VCaP (cell line): ENCODE data around the gene SFRP2.

Experiments
- H3K27ac ChIP-seq: fragments of 450-650 bp; 2 replicates; pipeline ENCODE4 v1.5.1; 2017
- TF ChIP-seq, protein P1 (sequence below): fragments of 450-650 bp; conservative IDR thresholded peaks from 2 replicates; pipeline ENCODE4 v1.5.1; 2017; ENCODE audit warnings: mild to moderate bottlenecking, moderate library complexity

Gene SFRP2

DNA sequence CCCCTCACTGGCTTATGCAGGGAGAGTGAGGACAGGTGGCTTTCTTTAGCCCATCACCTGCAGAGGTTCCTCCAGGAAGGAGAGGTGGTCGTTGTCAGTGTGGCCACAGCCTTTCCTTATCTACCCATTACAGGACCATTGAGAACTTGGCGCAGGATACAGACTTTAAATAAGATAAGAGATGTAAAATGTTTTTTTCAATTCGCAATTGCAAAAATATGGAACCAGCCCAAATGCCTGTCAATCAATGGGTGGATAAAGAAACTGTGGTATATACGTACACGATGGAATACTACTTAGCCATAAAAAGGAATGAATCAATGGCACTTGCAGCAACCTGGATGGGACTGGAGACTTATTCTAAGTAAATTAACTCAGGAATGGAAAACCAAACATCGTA lies 22.1 kb downstream of the SFRP2 start:
- no peak overlapping the region for H3K27ac ChIP-seq
- TF ChIP-seq, protein P1, sequence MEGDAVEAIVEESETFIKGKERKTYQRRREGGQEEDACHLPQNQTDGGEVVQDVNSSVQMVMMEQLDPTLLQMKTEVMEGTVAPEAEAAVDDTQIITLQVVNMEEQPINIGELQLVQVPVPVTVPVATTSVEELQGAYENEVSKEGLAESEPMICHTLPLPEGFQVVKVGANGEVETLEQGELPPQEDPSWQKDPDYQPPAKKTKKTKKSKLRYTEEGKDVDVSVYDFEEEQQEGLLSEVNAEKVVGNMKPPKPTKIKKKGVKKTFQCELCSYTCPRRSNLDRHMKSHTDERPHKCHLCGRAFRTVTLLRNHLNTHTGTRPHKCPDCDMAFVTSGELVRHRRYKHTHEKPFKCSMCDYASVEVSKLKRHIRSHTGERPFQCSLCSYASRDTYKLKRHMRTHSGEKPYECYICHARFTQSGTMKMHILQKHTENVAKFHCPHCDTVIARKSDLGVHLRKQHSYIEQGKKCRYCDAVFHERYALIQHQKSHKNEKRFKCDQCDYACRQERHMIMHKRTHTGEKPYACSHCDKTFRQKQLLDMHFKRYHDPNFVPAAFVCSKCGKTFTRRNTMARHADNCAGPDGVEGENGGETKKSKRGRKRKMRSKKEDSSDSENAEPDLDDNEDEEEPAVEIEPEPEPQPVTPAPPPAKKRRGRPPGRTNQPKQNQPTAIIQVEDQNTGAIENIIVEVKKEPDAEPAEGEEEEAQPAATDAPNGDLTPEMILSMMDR, result no peak

DNA sequence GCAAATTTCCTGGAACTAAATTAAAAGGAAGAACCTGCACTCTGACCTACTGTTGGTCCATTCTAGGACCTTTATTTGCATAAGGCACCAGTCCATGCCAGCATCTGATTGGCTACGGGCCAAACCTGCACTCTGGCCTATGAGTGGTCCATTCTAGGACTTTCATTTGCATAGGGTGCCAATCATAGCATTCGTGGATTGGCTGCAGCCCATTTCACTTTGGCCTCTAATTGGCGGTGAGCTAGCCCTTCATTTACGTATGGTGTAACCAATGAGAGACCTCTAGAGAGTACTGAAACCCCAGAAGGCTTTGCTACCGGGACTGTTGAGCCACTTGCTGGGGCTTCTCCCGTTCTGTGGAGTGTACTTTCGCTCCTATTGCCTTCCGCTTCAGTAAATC lies 23.0 kb downstream of the SFRP2 start:
- TF ChIP-seq, protein P1, result no peak
- no peak overlapping the region for H3K27ac ChIP-seq

DNA sequence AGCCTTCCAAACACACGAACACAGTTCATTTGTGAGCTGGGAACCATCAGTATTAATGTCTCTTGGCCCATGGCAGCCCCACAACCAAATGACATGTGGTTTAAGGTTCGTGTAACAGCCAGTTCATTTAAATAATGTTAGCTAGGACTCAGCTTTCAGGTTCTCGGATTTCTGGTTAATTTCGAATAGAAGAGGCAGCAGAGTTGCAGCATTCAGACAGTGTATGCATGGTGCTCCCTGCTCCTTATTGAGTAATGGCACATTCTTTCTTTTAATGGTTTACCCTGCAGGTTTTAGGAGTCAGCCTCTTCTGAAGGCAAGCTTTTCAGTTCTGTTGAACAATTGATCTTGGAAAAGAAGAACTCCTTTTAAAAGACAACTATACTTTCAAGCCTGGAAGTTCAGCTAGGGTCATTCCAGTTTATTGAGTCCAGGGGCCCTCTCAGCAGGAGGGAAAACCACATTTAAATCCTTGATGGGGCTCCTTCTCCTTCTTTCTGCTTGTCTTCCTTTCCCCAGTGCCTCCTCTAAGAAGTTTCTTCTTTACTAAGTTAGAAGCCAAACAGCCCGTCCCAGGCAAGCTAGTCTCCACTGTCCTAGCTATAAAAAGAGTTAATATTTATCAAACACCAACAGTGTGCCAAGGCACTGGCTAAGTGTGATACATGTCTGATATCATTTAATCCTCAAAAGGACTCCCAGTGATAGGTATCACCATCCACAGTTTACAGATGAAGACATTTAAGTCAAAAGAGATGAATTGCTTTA lies 24.1 kb downstream of the SFRP2 start:
- TF ChIP-seq, protein P1, result no peak

DNA sequence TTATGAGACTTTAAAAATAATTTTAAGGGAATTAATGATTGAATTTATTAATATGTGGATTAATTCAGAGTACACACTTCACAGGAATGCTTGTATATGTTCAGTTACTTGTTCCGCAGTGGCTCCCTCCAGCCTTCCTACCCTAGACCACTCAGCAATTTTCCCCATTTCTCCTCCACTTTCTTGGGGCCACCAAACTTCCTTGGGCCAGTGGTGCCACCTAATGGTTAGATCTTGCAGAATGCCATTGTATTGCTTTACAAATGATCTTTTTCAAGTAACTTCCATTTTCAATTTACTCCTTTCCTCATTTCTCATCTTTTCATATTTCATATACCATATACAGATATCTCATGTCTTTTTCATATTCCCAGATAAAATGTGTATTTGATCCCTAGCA lies 25.5 kb downstream of the SFRP2 start:
- TF ChIP-seq, protein P1, result no peak
- no peak overlapping the region for H3K27ac ChIP-seq

More for the DNA sequence above, 24.1 kb downstream of the SFRP2 start:
- no peak overlapping the region for H3K27ac ChIP-seq

DNA sequence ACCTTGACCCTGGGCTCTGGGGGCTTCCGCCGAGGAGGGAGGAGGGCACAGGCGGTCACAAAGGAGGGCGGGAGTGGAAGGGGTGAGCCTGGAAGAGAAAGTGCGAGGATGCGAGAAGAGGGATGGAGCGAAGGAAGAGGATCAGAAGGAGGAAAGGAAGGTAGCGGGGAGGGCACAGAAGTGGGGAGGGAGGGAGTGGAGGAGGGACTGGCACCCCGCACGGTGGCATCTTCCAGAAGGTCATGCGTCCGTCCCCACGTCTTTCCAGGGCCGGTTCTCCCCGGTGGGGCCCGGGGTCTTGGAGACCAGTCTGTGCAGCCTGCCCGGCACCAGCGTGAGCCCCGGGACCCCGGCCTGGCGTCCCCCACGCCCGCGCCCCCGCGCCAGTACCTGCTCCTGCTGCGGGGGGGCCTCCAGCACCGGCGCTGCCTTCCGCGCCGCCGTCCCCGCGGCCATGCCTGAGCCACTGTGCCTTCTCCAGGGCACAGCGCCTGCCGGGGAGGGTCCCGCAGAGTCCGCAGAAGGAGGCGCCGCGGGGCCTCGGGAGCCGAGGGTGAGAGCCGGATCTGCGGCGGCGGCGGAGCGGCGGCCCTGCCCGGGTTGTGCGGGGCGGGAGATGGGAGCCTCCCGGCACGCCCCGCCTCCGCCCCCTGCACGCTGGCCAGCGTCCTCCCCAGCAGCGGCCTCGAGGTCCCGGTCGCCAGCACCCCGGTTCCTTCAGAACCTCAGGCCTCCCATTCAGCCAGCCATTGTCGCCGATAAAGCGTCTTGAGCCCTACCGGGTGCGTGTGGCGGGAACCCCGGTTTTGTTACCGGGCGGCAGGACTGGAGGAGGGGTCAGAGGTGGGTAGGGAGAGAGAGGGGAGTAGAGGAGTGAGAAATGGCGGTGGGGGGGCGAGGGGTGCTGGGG lies 29.2 kb downstream of the SFRP2 start, which contains the start of gene RNF175:
Gene RNF175, minus strand, starts transcription at position 618 of the 910 bp plus-strand sequence. Its CDS starts 162 bp downstream, at position 456.
- TF ChIP-seq, protein P1, result no peak
- H3K27ac ChIP-seq, result no peak within 1 kb of the TSS

DNA sequence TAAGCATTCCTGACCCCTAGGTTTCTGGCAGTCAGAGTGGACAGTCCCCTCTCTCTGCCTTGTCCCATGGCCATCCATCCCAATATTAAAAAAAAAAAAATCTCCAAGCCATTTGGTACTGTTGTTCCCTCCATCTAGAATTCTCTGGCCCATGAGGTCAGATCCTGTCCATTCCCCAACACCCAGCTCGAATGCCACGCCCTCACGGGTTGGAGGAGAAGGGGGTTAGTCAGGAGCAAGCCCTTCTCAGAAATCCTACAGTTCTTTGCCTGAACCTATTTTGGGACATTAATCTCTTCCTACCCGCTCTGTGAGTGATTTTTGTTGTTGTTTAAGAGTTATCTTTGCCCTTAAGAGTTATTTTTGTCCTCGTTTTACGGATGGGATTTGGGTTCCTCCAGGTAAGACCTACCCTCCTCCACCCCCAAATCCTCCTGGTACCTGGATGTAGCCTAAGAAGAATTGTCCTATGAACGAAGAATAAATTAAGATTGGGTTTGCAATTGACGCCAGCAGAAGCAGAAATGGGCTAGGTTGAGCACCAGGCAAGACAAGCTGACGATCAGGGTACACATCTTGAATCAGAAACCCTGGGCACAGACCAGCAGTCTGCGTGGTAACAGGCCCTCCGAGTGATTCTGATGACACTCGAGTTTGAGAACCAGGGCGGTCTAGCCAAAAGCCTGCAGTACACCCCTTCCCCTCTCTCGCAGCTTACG lies 30.0 kb downstream of the SFRP2 start:
- H3K27ac ChIP-seq, result no peak overlapping the region

More for the DNA sequence above, 30.0 kb downstream of the SFRP2 start:
- TF ChIP-seq, protein P1, result no peak
